HepG2 (cell line): ENCODE measurements around the gene MYO9A. TPM values are rescaled to one million over a fixed set of nuclear protein-coding genes. Genes with fewer than 3 reads are reported as not detected.

ENCODE experiments used
- ATAC-seq: fragments of 200-7000 bp; cut with Tn5 transposase; 3 replicates; pipeline ENCODE4 v1.9.1; 2020; ENCODE audit warnings: mild to moderate bottlenecking, moderate library complexity
- BruUV-seq: library from RNA; stranded (reverse); fragments of 400-500 nt; replicated peaks from 2 replicates; lab custom pipeline; 2021; lab: Mats Ljungman, UMichigan
- CTCF ChIA-PET: fragments of 300-600 bp; formaldehyde crosslinking; extraction: SDS; loops from one replicate; lab custom pipeline; 2021; ENCODE audit warnings: low total read pairs, inconsistent platforms, low intra/inter-chr PET ratio; lab: Yijun Ruan, JAX
- POLR2A ChIA-PET: fragments of 350-600 bp; sonication (Branson Sonifier 250); formaldehyde crosslinking; loops from one replicate; lab custom pipeline; 2020; ENCODE audit warnings: antibody characterized with exemption, inconsistent platforms; lab: Yijun Ruan, JAX
- DNase-seq: peaks from one replicate; pipeline ENCODE4 v3.0.0-alpha.2; 2015; ENCODE audit warnings: low spot score
- FAIRE-seq: peaks from 3 replicates; lab custom pipeline; 2011; peaks lifted over from hg19 to GRCh38; lab: Jason Lieb, UNC
- H2AFZ ChIP-seq: one replicate; pipeline ENCODE4 v1.6.1; 2011; ENCODE audit warnings: low read length, inconsistent platforms
- H3K27ac ChIP-seq: fragments of 300-600 bp; 3 replicates; pipeline ENCODE4 v1.8.0; 2011; ENCODE audit warnings: mixed run types, mild to moderate bottlenecking, mixed read lengths, low read length, inconsistent platforms; ENCODE audit not compliant: insufficient read depth; ENCODE audit errors: extremely low read length
- H3K27me3 ChIP-seq, 2 experiments: fragments of 200-600 bp in 1 of 2; 2 replicates in 1 of 2; 3 replicates in 1 of 2; pipeline versions ENCODE4 v1.6.0 to v1.8.0; 2011; ENCODE audit warnings: low read length in 2 of 2, mild to moderate bottlenecking in 2 of 2, moderate library complexity in 2 of 2, inconsistent platforms in 1 of 2; ENCODE audit not compliant: insufficient read depth in 2 of 2, control insufficient read depth in 1 of 2
- H3K36me3 ChIP-seq, 2 experiments: fragments of 200-600 bp in 1 of 2; replicated peaks in 1 of 2; 2 replicates in 1 of 2; 3 replicates in 1 of 2; pipeline versions ENCODE4 v1.5.1 to v1.8.0; 2011; ENCODE audit warnings: low read length in 2 of 2, inconsistent platforms in 1 of 2; ENCODE audit not compliant: insufficient read depth in 2 of 2, control insufficient read depth in 1 of 2
- H3K4me1 ChIP-seq: 2 replicates; pipeline ENCODE4 v1.5.1; 2012; ENCODE audit warnings: low read length, inconsistent platforms; ENCODE audit not compliant: insufficient read depth
- H3K4me2 ChIP-seq: 2 replicates; pipeline ENCODE4 v1.6.0; 2011; ENCODE audit warnings: low read depth, low read length, inconsistent platforms
- H3K4me3 ChIP-seq, 3 experiments: fragments of 200-600 bp in 1 of 3; sonication (generic), shearing (Covaris generic) in 1 of 3; replicated peaks in 1 of 3; 2 replicates each; pipeline ENCODE4 v1.5.1; 2011 to 2016; ENCODE audit warnings: low read length in 3 of 3, inconsistent platforms in 2 of 3, low read depth in 2 of 3, mild to moderate bottlenecking in 2 of 3, control low read depth in 1 of 3, mixed read lengths in 1 of 3; ENCODE audit not compliant: insufficient read depth in 1 of 3
- H3K79me2 ChIP-seq: one replicate; pipeline ENCODE4 v1.6.1; 2011; ENCODE audit warnings: low read length, inconsistent platforms; ENCODE audit not compliant: insufficient read depth
- H3K9ac ChIP-seq: 2 replicates; pipeline ENCODE4 v1.6.0; 2011; ENCODE audit warnings: mild to moderate bottlenecking, low read depth, low read length, inconsistent platforms; ENCODE audit not compliant: insufficient read depth
- H3K9me3 ChIP-seq: 2 replicates; pipeline ENCODE4 v1.5.1; 2012; ENCODE audit warnings: mild to moderate bottlenecking, low read length
- H4K20me1 ChIP-seq: 2 replicates; pipeline ENCODE4 v1.6.0; 2011; ENCODE audit warnings: inconsistent platforms, mild to moderate bottlenecking, low read length, moderate library complexity; ENCODE audit not compliant: insufficient read depth
- ATF4 ChIP-seq, 2 experiments: fragments of 450-650 bp in 1 of 2; sonication (generic) in 1 of 2; formaldehyde crosslinking; IDR thresholded peaks; 2 replicates each; pipeline versions ENCODE4 v1.5.0 to v1.8.0; 2020 to 2022; ENCODE audit warnings: mild to moderate bottlenecking in 1 of 2, missing genetic modification reagents in 1 of 2
- KAT7 ChIP-seq: IDR thresholded peaks from 2 replicates; pipeline ENCODE4 v1.6.1; 2018; ENCODE audit warnings: borderline replicate concordance, missing compliant biosample characterization
- MAFG ChIP-seq: sonication (generic); formaldehyde crosslinking; IDR thresholded peaks from 2 replicates; pipeline ENCODE4 v1.5.1; 2020; ENCODE audit warnings: mild to moderate bottlenecking, missing genetic modification reagents
- NCOA2 ChIP-seq: sonication (generic); formaldehyde crosslinking; IDR thresholded peaks from 2 replicates; pipeline ENCODE4 v1.8.0; 2022; ENCODE audit warnings: inconsistent platforms
- PRMT3 ChIP-seq: sonication (generic); formaldehyde crosslinking; IDR thresholded peaks from 2 replicates; pipeline ENCODE4 v1.8.1; 2022; ENCODE audit warnings: low read depth, mild to moderate bottlenecking, moderate library complexity, missing genetic modification reagents, borderline replicate concordance
- RCOR2 ChIP-seq: IDR thresholded peaks from 2 replicates; pipeline ENCODE4 v1.6.1; 2016; ENCODE audit warnings: missing biosample characterization, missing genetic modification reagents
- SALL1 ChIP-seq: sonication (generic); formaldehyde crosslinking; IDR thresholded peaks from 2 replicates; pipeline ENCODE4 v1.8.0; 2022; ENCODE audit warnings: mild to moderate bottlenecking, missing genetic modification reagents
- TEAD3 ChIP-seq: optimal IDR thresholded peaks from 2 replicates; pipeline ENCODE3; 2016; ENCODE audit warnings: borderline replicate concordance
- ZNF138 ChIP-seq: sonication (generic); formaldehyde crosslinking; IDR thresholded peaks from 2 replicates; pipeline ENCODE4 v1.5.0; 2020; ENCODE audit warnings: mild to moderate bottlenecking, low read depth, missing genetic modification reagents
- ZNF318 ChIP-seq: sonication (generic); formaldehyde crosslinking; IDR thresholded peaks from 2 replicates; pipeline ENCODE4 v1.4.0; 2020; ENCODE audit warnings: mild to moderate bottlenecking, missing genetic modification reagents
- ZNF383 ChIP-seq: sonication (generic); formaldehyde crosslinking; IDR thresholded peaks from 2 replicates; pipeline ENCODE4 v1.4.0; 2020; ENCODE audit warnings: missing genetic modification reagents, mild to moderate bottlenecking, borderline replicate concordance
- ZNF431 ChIP-seq: sonication (generic); formaldehyde crosslinking; IDR thresholded peaks from 2 replicates; pipeline ENCODE4 v1.9.0; 2022; ENCODE audit warnings: missing genetic modification reagents, low read depth, mild to moderate bottlenecking, borderline replicate concordance
- ZNF766 ChIP-seq: sonication (generic); formaldehyde crosslinking; IDR thresholded peaks from 2 replicates; pipeline ENCODE4 v1.5.0; 2020; ENCODE audit warnings: missing genetic modification reagents, borderline replicate concordance
- ZNF775 ChIP-seq: sonication (generic); formaldehyde crosslinking; IDR thresholded peaks from 2 replicates; pipeline ENCODE4 v1.4.0; 2020; ENCODE audit warnings: missing genetic modification reagents, mild to moderate bottlenecking, moderate library complexity, borderline replicate concordance
- WGBS: methylation state at CpG from one replicate; pipeline ENCODE4 v1.1.6; 2017; ENCODE audit warnings: low lambda C conversion rate; 5-methylcytosine and 5-hydroxymethylcytosine counted together
- in situ Hi-C: cut with HindIII; loops from 2 replicates; pipeline ENCODE4 v1.10.0; 2017; ENCODE audit warnings: low pct_unique_long_range_greater_than_20kb; ENCODE audit not compliant: extremely low pct_ligation_motif_present
- intact Hi-C: fragments of 100-400 bp; cut with micrococcal nuclease; formaldehyde crosslinking; loops from one replicate; pipeline ENCODE4 v1.10.0; 2022; ENCODE audit not compliant: unreplicated experiment
- polyA plus RNA-seq, 8 experiments: library from polyadenylated mRNA; depleted of rRNA in 3 of 8; stranded (reverse) in 7 of 8; unstranded in 1 of 8; fragments of >200 nt; fragmentation: Illumina TruSeq in 4 of 8; extraction: Trizol in 4 of 8; gene quantifications; 2 replicates each; pipeline versions ENCODE4 v1.2.1 to v1.2.3, GENCODE V29; 2011 to 2016; ENCODE audit warnings: low read depth in 4 of 8, missing spikeins in 1 of 8, mixed read lengths in 1 of 8; ENCODE audit not compliant: insufficient read depth in 1 of 8
- total RNA-seq, 5 experiments: library from RNA; depleted of rRNA; stranded (reverse); fragments of >200 nt; fragmentation: Illumina TruSeq; extraction: Trizol; gene quantifications; 2 replicates each; pipeline ENCODE4 v1.2.3, GENCODE V29; 2016; ENCODE audit warnings: low read depth in 1 of 5

Gene MYO9A
- total and polyA plus RNA-seq, 2 of the 13 experiments (the other 11 are each of a cell fraction or from before 2014, with no cell fraction given): 4.8 to 15.3 TPM

- H3K4me2 ChIP-seq: peak overlapping the region; percentile 90
- in situ Hi-C loops: loop anchor here (5.0 to 10.0 kb wide), 2 partner anchors 353 to 410 kb away; no protein-coding TSS in a partner anchor
- ChIA-PET CTCF (interaction anchor here (1.1 to 2.2 kb wide), 3 partner anchors 352 to 371 kb away, joined by 4 to 12 read pairs (median 4); no protein-coding TSS in a partner anchor), POLR2A (no interaction called here)
- no peaks in the 10 kb centered on the region for H3K36me3 ChIP-seq
- no peaks in the 10 kb centered on the region for H3K9me3 ChIP-seq
- 18% methylated on average over 10 of the region's 14 CpGs for WGBS
- peaks cover 11% of the 10 kb centered on the region for H3K4me1 ChIP-seq
- intact Hi-C loops: no loop called here
- 0 out of 2 replicates have a peak overlapping the region, but pooled peaks have one; percentile 6 for H3K9ac ChIP-seq
- H3K27me3 ChIP-seq: peaks cover 0 to 14% of the 10 kb centered on the region in 2 experiments; a peak in 3 of 5 replicates
- FAIRE-seq (no peak), ATAC-seq (peak; percentile 72), DNase-seq (no peak)
- H2AFZ ChIP-seq: peak overlapping the region; percentile 91
- no peaks in the 10 kb centered on the region for H4K20me1 ChIP-seq
- H3K4me3 ChIP-seq: peak overlapping the region; percentile 46 to 71 (median 56)
- H3K79me2 ChIP-seq: no peaks in the 10 kb centered on the region
- no TSS peak for BruUV-seq
- no peak overlapping the region for H3K27ac ChIP-seq
- TF ChIP-seq ZNF383 (no peak), ZNF431 (0 out of 2 replicates have a peak, but pooled peaks have one; percentile 18), NCOA2 (CRISPR knock-in tag) (no peak), RCOR2 (no peak), ATF4 (CRISPR knock-in tag; IDR thresholded peaks at IDR 0.05) (no peak), ZNF766 (no peak), ZNF775 (0 out of 2 replicates have a peak, but pooled peaks have one; percentile 35), PRMT3 (CRISPR knock-in tag) (no peak), ZNF138 (CRISPR knock-in tag) (no peak), SALL1 (CRISPR knock-in tag) (no peak), KAT7 (no peak), ZNF318 (CRISPR knock-in tag) (no peak), MAFG (CRISPR knock-in tag) (no peak), TEAD3 (peak; percentile 16)
Observed at GRCh38 chr15:72155003-72155621, 37.2 kb upstream of the MYO9A start.
